HEK293T (cell line): ENCODE data around the gene NAIF1.

Experiments used
- BHLHE40 ChIP-seq: fragments of 450-650 bp; IDR thresholded peaks from 2 replicates; pipeline ENCODE4 v1.6.1; 2016; ENCODE audit warnings: mild to moderate bottlenecking, moderate library complexity, borderline replicate concordance
- FOXM1 ChIP-seq: fragments of 450-650 bp; IDR thresholded peaks from 2 replicates; pipeline ENCODE4 v1.6.1; 2017; ENCODE audit warnings: mild to moderate bottlenecking, borderline replicate concordance
- SP1 ChIP-seq: fragments of 450-650 bp; IDR thresholded peaks from 2 replicates; pipeline ENCODE4 v1.6.1; 2017

- TF ChIP-seq FOXM1 (no peak), SP1 (no peak), BHLHE40 (no peak)
Measured at GRCh38 chr9:128084746-128085145, 17.6 kb upstream of the NAIF1 start.
